Mesothelial cell of epicardium (in vitro differentiated cells): ENCODE results near the gene SOCS2. TPM values are rescaled to one million over a fixed set of nuclear protein-coding genes. Genes with fewer than 3 reads are reported as not detected.

ENCODE experiments used
- DNase-seq, 2 experiments: peaks; one replicate each; pipeline ENCODE4 v3.0.0; 2021; ENCODE audit warnings: low spot score in 2 of 2; ENCODE audit not compliant: unreplicated experiment in 2 of 2
- H3K27ac Mint-ChIP-seq: 2 replicates; pipeline ENCODE4 v1.8.0; 2021; ENCODE audit warnings: mixed read lengths
- H3K27me3 Mint-ChIP-seq: 2 replicates; pipeline ENCODE4 v1.8.0; 2021; ENCODE audit warnings: low read depth, mixed read lengths
- H3K36me3 Mint-ChIP-seq: 2 replicates; pipeline ENCODE4 v1.8.0; 2021; ENCODE audit warnings: mixed read lengths
- H3K4me1 Mint-ChIP-seq: 2 replicates; pipeline ENCODE4 v1.8.0; 2021; ENCODE audit warnings: mixed read lengths
- H3K4me3 Mint-ChIP-seq: 2 replicates; pipeline ENCODE4 v1.8.0; 2021; ENCODE audit warnings: mild to moderate bottlenecking, moderate library complexity, mixed read lengths
- H3K9me3 Mint-ChIP-seq: 2 replicates; pipeline ENCODE4 v1.8.0; 2021; ENCODE audit warnings: mixed read lengths
- CTCF ChIP-seq: fragments of 200-600 bp; sonication (generic); IDR thresholded peaks from one replicate; pipeline ENCODE4 v1.5.0; 2021; ENCODE audit warnings: antibody characterized with exemption; ENCODE audit not compliant: unreplicated experiment
- total RNA-seq: library from RNA; stranded (reverse); gene quantifications from 3 replicates; pipeline ENCODE4 v1.2.1, GENCODE V29; 2021

Gene SOCS2
- total RNA-seq, 1 donor from 2014 or later: 11.8 TPM

GRCh38 chr12:93583627-93584392 is 11.3 kb downstream of the SOCS2 start:
- no peaks in the 10 kb centered on the region for H3K9me3 Mint-ChIP-seq
- TF ChIP-seq CTCF: no peak
- no peak overlapping the region for H3K27ac Mint-ChIP-seq
- DNase-seq: no peak
- peaks cover 14% of the 10 kb centered on the region for H3K36me3 Mint-ChIP-seq
- no peaks in the 10 kb centered on the region for H3K4me1 Mint-ChIP-seq
- no peaks in the 10 kb centered on the region for H3K27me3 Mint-ChIP-seq
- H3K4me3 Mint-ChIP-seq: no peak overlapping the region

- H3K27me3 Mint-ChIP-seq: no peaks in the 10 kb centered on the region
- no peaks in the 10 kb centered on the region for H3K4me1 Mint-ChIP-seq
- H3K36me3 Mint-ChIP-seq: peaks cover 11% of the 10 kb centered on the region
- DNase-seq: no peak
- no peaks in the 10 kb centered on the region for H3K9me3 Mint-ChIP-seq
- TF ChIP-seq CTCF: no peak
- no peak overlapping the region for H3K4me3 Mint-ChIP-seq
- no peak overlapping the region for H3K27ac Mint-ChIP-seq
Measured at GRCh38 chr12:93585247-93585646, 12.8 kb downstream of the SOCS2 start.

GRCh38 chr12:93587611-93588010 is 15.1 kb downstream of the SOCS2 start:
- H3K9me3 Mint-ChIP-seq: no peaks in the 10 kb centered on the region
- H3K4me1 Mint-ChIP-seq: peaks cover 10% of the 10 kb centered on the region
- peaks cover 7% of the 10 kb centered on the region for H3K27me3 Mint-ChIP-seq
- H3K27ac Mint-ChIP-seq: no peak overlapping the region
- DNase-seq: no peak
- H3K4me3 Mint-ChIP-seq: no peak overlapping the region
- no peak for TF ChIP-seq CTCF
- H3K36me3 Mint-ChIP-seq: peaks cover 2% of the 10 kb centered on the region

GRCh38 chr12:93589081-93589480 is 16.6 kb downstream of the SOCS2 start:
- no peak for DNase-seq
- TF ChIP-seq CTCF: no peak
- Mint-ChIP-seq H3K27ac (no peak overlapping the region), H3K4me1 (peaks cover 12% of the 10 kb centered on the region), H3K36me3 (no peaks in the 10 kb centered on the region), H3K9me3 (no peaks in the 10 kb centered on the region), H3K27me3 (peaks cover 11% of the 10 kb centered on the region), H3K4me3 (no peak overlapping the region)

GRCh38 chr12:93591137-93591868 is 18.8 kb downstream of the SOCS2 start:
- peak; percentile 23 to 50 for DNase-seq
- H3K4me3 Mint-ChIP-seq: peak overlapping the region; percentile 84
- H3K4me1 Mint-ChIP-seq: peaks cover 23% of the 10 kb centered on the region
- H3K27ac Mint-ChIP-seq: peak overlapping the region; percentile 84
- no peaks in the 10 kb centered on the region for H3K9me3 Mint-ChIP-seq
- H3K36me3 Mint-ChIP-seq: no peaks in the 10 kb centered on the region
- TF ChIP-seq CTCF: no peak
- peaks cover 11% of the 10 kb centered on the region for H3K27me3 Mint-ChIP-seq
